ENCODE measurements around the gene B9D1.

The B9D1 gene

GRCh38 chr17:19327031-19327783, 35.3 kb downstream of the B9D1 start:
- Histone ChIP-seq H3K27me3 (ENCODE audit: control insufficient read depth, low read length) (peaks cover 12% of the 10 kb centered on the region), H3K27ac (ENCODE audit: low read depth, low read length) (no peak overlapping the region), H4K20me1 (ENCODE audit: control insufficient read depth, insufficient read depth, low read depth, low read length) (0 out of 2 replicates have a peak, but pooled peaks cover 3% of the 10 kb centered on the region), H3K9me2 (replicated peaks; ENCODE audit: control insufficient read depth, low read length) (no peaks in the 10 kb centered on the region), H3K79me2 (ENCODE audit: control insufficient read depth, low read length) (no peaks in the 10 kb centered on the region), H3K4me2 (ENCODE audit: low read length) (no peak overlapping the region), H3K4me1 (ENCODE audit: control insufficient read depth, low read length) (no peaks in the 10 kb centered on the region), H3K9me3 (ENCODE audit: control insufficient read depth, insufficient read depth, low read length) (peaks cover 4% of the 10 kb centered on the region; the same call in 1 of the 2 replicates), H3K4me3 (ENCODE audit: low read length) (no peak overlapping the region), H3K36me3 (ENCODE audit: control insufficient read depth, low read length) (no peaks in the 10 kb centered on the region), H3F3A (ENCODE audit: control insufficient read depth, insufficient read depth) (no peaks in the 10 kb centered on the region)
- TF ChIP-seq EZH2phosphoT487 (IDR thresholded peaks at IDR 0.05; ENCODE audit: borderline replicate concordance, low read length), result no peak
- no peak for TF ChIP-seq CTCF (IDR thresholded peaks at IDR 0.05; ENCODE audit: low read depth, low read length, poor library complexity, severe bottlenecking)

- no peaks in the 10 kb centered on the region for H3K9me2 ChIP-seq (replicated peaks; ENCODE audit: control insufficient read depth, low read length)
- H3K4me2 ChIP-seq (ENCODE audit: low read length), result no peak overlapping the region
- no peaks in the 10 kb centered on the region for H3K4me1 ChIP-seq (ENCODE audit: control insufficient read depth, low read length)
- TF ChIP-seq CTCF (IDR thresholded peaks at IDR 0.05; ENCODE audit: low read depth, low read length, poor library complexity, severe bottlenecking) (no peak), EZH2phosphoT487 (IDR thresholded peaks at IDR 0.05; ENCODE audit: borderline replicate concordance, low read length) (no peak)
- H3K9me3 ChIP-seq (ENCODE audit: control insufficient read depth, insufficient read depth, low read length), result peaks cover 4% of the 10 kb centered on the region; the same call in 1 of the 2 replicates
- peaks cover 24% of the 10 kb centered on the region for H3K27me3 ChIP-seq (ENCODE audit: control insufficient read depth, low read length)
- peaks cover 7% of the 10 kb centered on the region; the same call in 1 of the 2 replicates for H4K20me1 ChIP-seq (ENCODE audit: control insufficient read depth, insufficient read depth, low read depth, low read length)
- H3F3A ChIP-seq (ENCODE audit: control insufficient read depth, insufficient read depth), result no peaks in the 10 kb centered on the region
- H3K4me3 ChIP-seq (ENCODE audit: low read length), result no peak overlapping the region
- H3K36me3 ChIP-seq (ENCODE audit: control insufficient read depth, low read length), result no peaks in the 10 kb centered on the region
- no peaks in the 10 kb centered on the region for H3K79me2 ChIP-seq (ENCODE audit: control insufficient read depth, low read length)
- no peak overlapping the region for H3K27ac ChIP-seq (ENCODE audit: low read depth, low read length)
These were observed 37.0 kb downstream of the B9D1 start for GRCh38 chr17:19325542-19325941.

GRCh38 chr17:19322861-19323260, 39.7 kb downstream of the B9D1 start:
- peaks cover 7% of the 10 kb centered on the region; the same call in 1 of the 2 replicates for H4K20me1 ChIP-seq (ENCODE audit: control insufficient read depth, insufficient read depth, low read depth, low read length)
- peaks cover under 1% of the 10 kb centered on the region for H3K4me1 ChIP-seq (ENCODE audit: control insufficient read depth, low read length)
- H3K4me3 ChIP-seq (ENCODE audit: low read length), result no peak overlapping the region
- peaks cover 4% of the 10 kb centered on the region; the same call in 1 of the 2 replicates for H3K9me3 ChIP-seq (ENCODE audit: control insufficient read depth, insufficient read depth, low read length)
- no peaks in the 10 kb centered on the region for H3K9me2 ChIP-seq (replicated peaks; ENCODE audit: control insufficient read depth, low read length)
- no peaks in the 10 kb centered on the region for H3F3A ChIP-seq (ENCODE audit: control insufficient read depth, insufficient read depth)
- no peak overlapping the region for H3K27ac ChIP-seq (ENCODE audit: low read depth, low read length)
- no peak overlapping the region for H3K4me2 ChIP-seq (ENCODE audit: low read length)
- H3K36me3 ChIP-seq (ENCODE audit: control insufficient read depth, low read length), result no peaks in the 10 kb centered on the region
- peaks cover 27% of the 10 kb centered on the region for H3K27me3 ChIP-seq (ENCODE audit: control insufficient read depth, low read length)
- no peaks in the 10 kb centered on the region for H3K79me2 ChIP-seq (ENCODE audit: control insufficient read depth, low read length)
- TF ChIP-seq CTCF (IDR thresholded peaks at IDR 0.05; ENCODE audit: low read depth, low read length, poor library complexity, severe bottlenecking) (no peak), EZH2phosphoT487 (IDR thresholded peaks at IDR 0.05; ENCODE audit: borderline replicate concordance, low read length) (no peak)
